Breast epithelium (tissue), 4 donors: ENCODE results near the gene KLF1. TPM values are rescaled to one million over a fixed set of nuclear protein-coding genes. Genes with fewer than 3 reads are reported as not detected.
"Not testable (repeated sequence)": the region's sequence is repeated elsewhere in the genome, so short reads cannot be mapped to it uniquely, and the experiment has no call there.

Source experiments
- DNase-seq, 2 donors: peaks; one replicate each; pipeline ENCODE4 v3.0.0-alpha.2; 2019; ENCODE audit warnings: low spot score in 2 of 2
- H3K27ac ChIP-seq, 2 donors: fragments of 200-600 bp; sonication (generic) in 1 of 2; one replicate each; pipeline ENCODE4 v1.5.1; 2016 to 2019; ENCODE audit warnings: mild to moderate bottlenecking in 1 of 2
- H3K27me3 ChIP-seq, 2 donors: fragments of 200-600 bp; sonication (generic) in 1 of 2; one replicate each; pipeline versions ENCODE4 v1.5.1 to v1.6.0; 2017 to 2019; ENCODE audit warnings: control low read depth in 1 of 2, mild to moderate bottlenecking in 1 of 2
- H3K36me3 ChIP-seq: fragments of 200-600 bp; one replicate; pipeline ENCODE4 v1.5.1; 2019
- H3K4me1 ChIP-seq, 2 donors: fragments of 200-600 bp; sonication (generic); one replicate each; pipeline ENCODE4 v1.5.1; 2016 to 2019; ENCODE audit warnings: control low read depth in 1 of 2
- H3K4me3 ChIP-seq, 3 donors: fragments of 200-600 bp; sonication (generic); 1 replicate in 2 of 3; 2 replicates in 1 of 3; pipeline ENCODE4 v1.5.1; 2016 to 2019; ENCODE audit warnings: mild to moderate bottlenecking in 3 of 3, moderate library complexity in 2 of 3
- H3K9me3 ChIP-seq, 2 donors: fragments of 200-600 bp; sonication (generic) in 1 of 2; one replicate each; pipeline ENCODE4 v1.5.1; 2016 to 2019; ENCODE audit warnings: control low read depth in 1 of 2
- POLR2A ChIP-seq: fragments of 450-650 bp; IDR thresholded peaks from one replicate; pipeline ENCODE4 v1.6.1; 2016; ENCODE audit warnings: antibody characterized with exemption, mild to moderate bottlenecking, moderate library complexity
- POLR2AphosphoS5 ChIP-seq, 3 donors: sonication (generic); formaldehyde crosslinking; IDR thresholded peaks; one replicate each; pipeline ENCODE4 v1.6.1; 2017; ENCODE audit warnings: antibody characterized with exemption in 3 of 3
- intact Hi-C: fragments of 100-400 bp; cut with DNase I; formaldehyde crosslinking; loops from one replicate; pipeline ENCODE4 v1.15.1; 2023; ENCODE audit warnings: low total_unique reads
- total RNA-seq, 3 donors: library from RNA; depleted of rRNA; stranded (reverse); fragments of >200 nt; gene quantifications; one replicate each; pipeline ENCODE4 v1.1.0, GENCODE V29; 2016
- TF ChIP-seq, protein P1 (sequence below), 3 donors: fragments of 450-650 bp; IDR thresholded peaks; one replicate each; pipeline ENCODE4 v1.5.1; 2016 to 2017; ENCODE audit warnings: antibody characterized with exemption in 3 of 3, mild to moderate bottlenecking in 3 of 3, moderate library complexity in 3 of 3

The KLF1 gene
- total RNA-seq, 3 donors from 2014 or later: not detected

- Histone ChIP-seq H3K4me1 (peaks cover 0 to 9% of the 10 kb centered on the region in 2 donors), H3K4me3 (peak within 1 kb of the TSS; percentile 85 to 97 (median 89)), H3K27ac (peak within 1 kb of the TSS; percentile 72 to 80), H3K36me3 (no peaks in the 10 kb centered on the region), H3K9me3 (no peaks in the 10 kb centered on the region), H3K27me3 (peaks cover 0 to 2% of the 10 kb centered on the region in 2 donors)
- intact Hi-C loops: no loop called here
- peak; percentile 68 for TF ChIP-seq POLR2A
- TF ChIP-seq, protein P1, sequence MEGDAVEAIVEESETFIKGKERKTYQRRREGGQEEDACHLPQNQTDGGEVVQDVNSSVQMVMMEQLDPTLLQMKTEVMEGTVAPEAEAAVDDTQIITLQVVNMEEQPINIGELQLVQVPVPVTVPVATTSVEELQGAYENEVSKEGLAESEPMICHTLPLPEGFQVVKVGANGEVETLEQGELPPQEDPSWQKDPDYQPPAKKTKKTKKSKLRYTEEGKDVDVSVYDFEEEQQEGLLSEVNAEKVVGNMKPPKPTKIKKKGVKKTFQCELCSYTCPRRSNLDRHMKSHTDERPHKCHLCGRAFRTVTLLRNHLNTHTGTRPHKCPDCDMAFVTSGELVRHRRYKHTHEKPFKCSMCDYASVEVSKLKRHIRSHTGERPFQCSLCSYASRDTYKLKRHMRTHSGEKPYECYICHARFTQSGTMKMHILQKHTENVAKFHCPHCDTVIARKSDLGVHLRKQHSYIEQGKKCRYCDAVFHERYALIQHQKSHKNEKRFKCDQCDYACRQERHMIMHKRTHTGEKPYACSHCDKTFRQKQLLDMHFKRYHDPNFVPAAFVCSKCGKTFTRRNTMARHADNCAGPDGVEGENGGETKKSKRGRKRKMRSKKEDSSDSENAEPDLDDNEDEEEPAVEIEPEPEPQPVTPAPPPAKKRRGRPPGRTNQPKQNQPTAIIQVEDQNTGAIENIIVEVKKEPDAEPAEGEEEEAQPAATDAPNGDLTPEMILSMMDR (IDR thresholded peaks at IDR 0.05): no peak
- peak in 2 of 3 donors; percentile 79 to 85 for TF ChIP-seq POLR2AphosphoS5 (IDR thresholded peaks at IDR 0.05)
- peak; percentile 97 to 99 for DNase-seq
Measured at GRCh38 chr19:12890787-12891552, 4.0 kb upstream of the KLF1 start, which contains the start of gene GCDH. TSS of gene GCDH (plus strand) at chr19:12891160. CDS start at chr19:12891305, 145 bp downstream.

DNA sequence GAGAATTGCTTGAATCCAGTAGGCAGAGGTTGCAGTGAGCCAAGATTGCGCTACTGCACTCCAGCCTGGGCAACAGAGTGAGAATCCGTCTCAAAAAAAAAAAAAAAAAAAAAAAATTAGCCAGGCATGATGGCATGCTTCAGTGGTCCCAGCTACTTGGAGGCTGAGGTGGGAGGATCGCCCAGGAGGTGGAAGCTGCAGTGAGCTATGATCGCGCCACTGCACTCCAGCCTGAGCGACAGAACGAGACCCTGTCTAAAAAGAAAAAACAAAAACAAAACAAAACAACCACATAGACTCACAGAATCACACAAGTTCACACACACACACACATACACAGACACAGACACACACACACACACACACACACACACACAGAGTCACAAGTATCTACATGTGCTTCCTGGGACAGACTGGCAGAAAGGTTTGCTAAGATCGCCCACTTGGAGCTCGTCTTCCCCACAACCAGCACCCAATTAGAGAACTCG is 3.3 kb upstream of the KLF1 start:
- DNase-seq, H3K36me3 ChIP-seq, H3K9me3 ChIP-seq, H3K4me1 ChIP-seq, H3K27me3 ChIP-seq, intact Hi-C loops: not testable (repeated sequence)
- H3K4me3 ChIP-seq: peak overlapping the region; percentile 85 to 97 (median 89)
- H3K27ac ChIP-seq: peak overlapping the region; percentile 72 to 80

- DNase-seq: no peak
- intact Hi-C loops: no loop called here
Measured at GRCh38 chr19:12888006-12888603, 1.1 kb upstream of the KLF1 start.

GRCh38 chr19:12886651-12886968 is 391 bp downstream of the KLF1 start:
- Histone ChIP-seq H3K36me3 (no peaks in the 10 kb centered on the region), H3K9me3 (peaks cover 9 to 15% of the 10 kb centered on the region in 2 donors), H3K4me3 (no peak overlapping the region), H3K27ac (no peak overlapping the region), H3K27me3 (peaks cover 0 to 17% of the 10 kb centered on the region in 2 donors), H3K4me1 (peaks cover 0 to 3% of the 10 kb centered on the region in 2 donors)
- no peak for DNase-seq
- intact Hi-C loops: no loop called here
- TF ChIP-seq, protein P1 (IDR thresholded peaks at IDR 0.05): no peak
- TF ChIP-seq POLR2A (no peak), POLR2AphosphoS5 (IDR thresholded peaks at IDR 0.05) (no peak)

More at GRCh38 chr19:12888006-12888603, 1.1 kb upstream of the KLF1 start:
- H3K27ac ChIP-seq: no peak overlapping the region
- H3K4me3 ChIP-seq: no peak overlapping the region
- peaks cover 0 to 9% of the 10 kb centered on the region in 2 donors for H3K4me1 ChIP-seq
- no peaks in the 10 kb centered on the region for H3K36me3 ChIP-seq
- TF ChIP-seq POLR2A: no peak
- no peak for TF ChIP-seq POLR2AphosphoS5 (IDR thresholded peaks at IDR 0.05)
- H3K9me3 ChIP-seq: peaks cover 9 to 15% of the 10 kb centered on the region in 2 donors
- H3K27me3 ChIP-seq: peaks cover 0 to 17% of the 10 kb centered on the region in 2 donors

- Histone ChIP-seq H3K27ac (peak overlapping the region; percentile 8 to 25), H3K9me3 (peaks cover 9 to 15% of the 10 kb centered on the region in 2 donors), H3K27me3 (peaks cover 0 to 17% of the 10 kb centered on the region in 2 donors), H3K4me1 (no peaks in the 10 kb centered on the region), H3K36me3 (no peaks in the 10 kb centered on the region), H3K4me3 (peak overlapping the region; percentile 23 to 61 (median 47))
- TF ChIP-seq POLR2AphosphoS5 (IDR thresholded peaks at IDR 0.05) (no peak), POLR2A (no peak)
- TF ChIP-seq, protein P1 (IDR thresholded peaks at IDR 0.05): no peak
- intact Hi-C loops: no loop called here
- DNase-seq: no peak
Measured at GRCh38 chr19:12885749-12886650, 1.0 kb downstream of the KLF1 start.
